Upper lobe of left lung (tissue), 4 donors: ENCODE data around the gene GLIPR2.

Experiments
- POLR2A ChIP-seq, 4 donors: fragments of 450-650 bp; IDR thresholded peaks; one replicate each; pipeline ENCODE4 v1.5.1; 2016 to 2017; ENCODE audit warnings: antibody characterized with exemption in 4 of 4, mild to moderate bottlenecking in 2 of 4
- TF ChIP-seq, protein P1 (sequence below), 6 experiments: fragments of 450-650 bp in 4 of 6; fragments of 200-600 bp in 2 of 6; sonication (generic) in 2 of 6; IDR thresholded peaks; one replicate each; pipeline ENCODE4 v1.5.1; 2016 to 2019; ENCODE audit warnings: antibody characterized with exemption in 6 of 6

DNA sequence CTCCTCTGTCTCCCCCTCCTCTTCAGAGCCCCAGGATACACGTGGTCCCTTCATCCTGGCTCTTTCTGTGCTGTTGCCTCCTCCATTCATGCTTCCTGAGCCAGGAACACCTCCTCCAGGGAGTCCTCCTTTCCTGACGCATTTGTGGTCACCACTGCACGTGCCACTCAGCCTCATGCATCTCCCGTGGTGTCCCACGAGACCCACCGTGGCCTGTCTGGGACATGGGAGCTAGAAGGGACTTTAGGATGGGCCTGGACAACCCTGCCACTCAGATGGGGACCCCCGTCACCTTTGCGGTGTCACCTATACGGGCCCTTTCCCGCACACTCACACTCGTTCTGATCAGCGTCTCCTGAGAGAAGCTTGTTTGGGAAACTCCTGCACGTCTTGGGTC lies 6.7 kb downstream of the GLIPR2 start:
- TF ChIP-seq, protein P1, sequence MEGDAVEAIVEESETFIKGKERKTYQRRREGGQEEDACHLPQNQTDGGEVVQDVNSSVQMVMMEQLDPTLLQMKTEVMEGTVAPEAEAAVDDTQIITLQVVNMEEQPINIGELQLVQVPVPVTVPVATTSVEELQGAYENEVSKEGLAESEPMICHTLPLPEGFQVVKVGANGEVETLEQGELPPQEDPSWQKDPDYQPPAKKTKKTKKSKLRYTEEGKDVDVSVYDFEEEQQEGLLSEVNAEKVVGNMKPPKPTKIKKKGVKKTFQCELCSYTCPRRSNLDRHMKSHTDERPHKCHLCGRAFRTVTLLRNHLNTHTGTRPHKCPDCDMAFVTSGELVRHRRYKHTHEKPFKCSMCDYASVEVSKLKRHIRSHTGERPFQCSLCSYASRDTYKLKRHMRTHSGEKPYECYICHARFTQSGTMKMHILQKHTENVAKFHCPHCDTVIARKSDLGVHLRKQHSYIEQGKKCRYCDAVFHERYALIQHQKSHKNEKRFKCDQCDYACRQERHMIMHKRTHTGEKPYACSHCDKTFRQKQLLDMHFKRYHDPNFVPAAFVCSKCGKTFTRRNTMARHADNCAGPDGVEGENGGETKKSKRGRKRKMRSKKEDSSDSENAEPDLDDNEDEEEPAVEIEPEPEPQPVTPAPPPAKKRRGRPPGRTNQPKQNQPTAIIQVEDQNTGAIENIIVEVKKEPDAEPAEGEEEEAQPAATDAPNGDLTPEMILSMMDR (IDR thresholded peaks at IDR 0.05) = no peak
- no peak for TF ChIP-seq POLR2A (IDR thresholded peaks at IDR 0.05)
